IPS-NIHi11 (cell line): ENCODE measurements around the gene GLS2.

Experiments used
- DNase-seq: peaks from one replicate; pipeline ENCODE4 v3.0.0; 2012; ENCODE audit warnings: mixed read lengths, low spot score

The GLS2 gene

DNA sequence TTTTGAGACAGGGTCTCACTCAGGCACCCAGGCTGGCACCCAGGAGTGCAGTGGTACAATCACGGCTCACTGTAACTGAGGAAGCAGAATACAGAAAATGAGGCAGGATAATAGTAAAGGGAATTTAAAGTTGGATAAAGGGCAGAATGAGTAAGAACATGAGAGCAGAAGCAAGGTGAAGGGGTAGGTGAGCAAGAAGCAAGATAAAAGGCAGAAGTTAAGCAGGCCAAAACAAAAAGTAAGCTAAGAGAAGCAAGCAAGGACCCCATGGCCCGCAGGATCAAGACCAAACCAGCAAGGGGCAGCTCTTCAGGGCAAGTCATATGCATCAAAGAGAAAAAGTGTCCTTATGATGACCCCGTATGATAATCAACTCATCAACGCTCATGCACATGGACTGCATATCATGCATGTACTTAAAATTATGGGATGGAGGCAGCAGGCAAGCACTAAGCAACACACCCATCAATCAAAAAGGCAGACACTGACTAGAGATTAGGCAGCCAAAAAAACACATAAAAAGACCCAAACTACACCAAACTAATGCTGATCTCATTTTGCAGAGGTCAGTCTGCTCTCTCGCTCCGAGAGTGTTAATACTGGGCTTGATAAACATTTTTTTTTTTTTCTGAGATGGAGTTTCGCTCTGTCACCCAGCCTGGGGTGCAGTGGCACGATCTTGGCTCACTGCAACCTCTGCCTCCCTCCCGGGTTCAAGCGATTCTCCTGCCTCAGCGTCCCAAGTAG is 50.4 kb downstream of the GLS2 start:
- no peak for DNase-seq

DNA sequence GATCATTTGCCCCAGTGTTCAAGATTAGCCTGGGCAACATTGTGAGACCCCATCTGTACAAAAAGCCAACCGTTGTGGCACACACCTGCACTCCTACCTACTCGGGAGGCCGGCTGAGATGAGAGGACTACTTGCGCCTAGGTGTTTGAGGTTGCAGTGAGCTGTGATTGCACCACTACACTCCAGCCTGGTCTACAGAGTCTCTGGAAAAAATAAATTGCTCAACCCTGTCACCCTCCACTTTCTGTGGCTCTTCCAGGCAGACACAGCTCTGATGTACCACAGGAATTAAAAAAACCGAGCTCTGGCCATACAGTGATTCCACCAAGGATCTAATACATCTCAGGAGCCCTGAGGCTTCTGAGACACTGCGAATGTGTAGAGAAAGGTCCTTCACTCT is 53.1 kb downstream of the GLS2 start:
- no peak for DNase-seq

DNA sequence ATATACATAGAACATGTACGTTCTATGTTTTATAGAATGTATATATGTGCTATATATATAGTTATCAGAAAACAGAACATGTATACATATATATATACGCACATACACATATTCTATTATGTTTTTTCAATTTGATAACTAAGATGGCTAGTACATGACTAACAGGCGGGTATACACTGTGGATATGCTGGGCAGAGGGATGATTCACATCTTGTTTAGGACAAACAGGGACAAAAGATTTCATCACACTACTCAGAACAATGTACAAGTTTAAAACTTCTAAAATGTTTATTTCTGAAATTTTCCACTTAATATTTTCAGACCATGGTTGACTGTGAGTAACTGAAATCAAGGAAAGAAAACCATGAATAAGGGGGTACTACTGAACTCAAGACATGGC is 56.1 kb downstream of the GLS2 start:
- DNase-seq = no peak

DNA sequence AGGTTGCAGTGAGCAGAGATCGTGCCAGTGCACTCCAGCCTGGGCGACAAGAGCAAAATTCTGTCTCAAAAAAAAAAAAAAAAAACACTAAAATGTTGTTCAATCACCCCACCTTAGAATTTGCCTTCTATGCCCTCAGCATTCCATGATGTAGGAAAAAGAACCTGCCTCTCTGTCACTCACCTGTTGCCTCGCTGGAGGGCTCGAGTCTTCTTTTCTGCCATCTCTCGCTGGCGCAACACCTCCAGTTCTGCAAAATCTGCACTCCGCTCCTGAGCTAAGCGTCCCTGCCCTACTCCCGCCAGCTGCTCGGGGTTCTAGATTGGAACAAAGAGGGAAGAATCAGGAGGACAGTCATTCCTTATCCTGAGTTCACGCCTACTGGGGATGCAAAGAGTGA is 56.7 kb downstream of the GLS2 start:
- no peak for DNase-seq

DNA sequence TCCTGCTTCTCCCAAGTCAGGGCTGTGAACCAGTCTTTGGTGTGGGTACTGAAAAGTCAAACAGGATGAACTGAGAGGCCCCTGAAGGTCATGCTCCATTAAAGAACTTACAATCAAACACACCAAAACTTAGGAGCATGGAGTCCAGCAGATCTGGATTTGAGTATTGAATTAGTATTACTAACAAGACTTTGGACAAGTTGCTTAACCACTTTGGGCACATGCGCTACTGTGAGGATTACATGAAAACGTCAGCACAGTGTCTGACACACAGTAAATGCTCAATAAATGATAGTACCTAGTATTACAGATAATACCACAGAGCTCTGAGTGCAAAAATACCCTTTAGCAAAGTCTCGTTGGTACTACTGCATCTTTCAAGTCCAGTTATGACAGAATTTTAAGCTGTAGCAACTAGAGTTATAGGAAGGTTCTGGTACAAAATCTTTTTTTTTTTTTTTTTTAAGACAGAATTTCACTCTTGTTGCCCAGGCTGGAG is 62.0 kb downstream of the GLS2 start:
- no peak for DNase-seq

DNA sequence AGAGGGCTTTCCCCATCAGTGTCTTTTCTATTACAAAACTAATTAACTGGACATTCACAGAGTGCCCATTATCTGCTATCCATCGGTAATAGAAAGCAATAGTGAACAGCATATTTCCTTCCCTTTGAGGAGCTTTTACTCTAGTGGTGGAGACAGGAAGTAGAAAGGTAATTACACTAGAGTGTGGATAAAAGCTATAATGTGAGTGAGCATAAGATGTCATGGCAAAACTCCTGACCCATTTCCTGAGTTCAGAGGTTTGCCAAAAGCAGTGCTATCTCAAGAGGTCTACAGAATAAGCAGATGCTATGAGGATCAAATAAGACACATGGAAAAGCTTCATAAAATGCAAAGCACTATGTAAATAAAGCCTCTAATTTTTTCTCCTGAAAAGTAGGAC is 62.8 kb downstream of the GLS2 start:
- DNase-seq = no peak
